MM.1S (cell line): Measurements from ENCODE around the gene SLC8A1.

Experiments
- DNase-seq: peaks from one replicate; pipeline ENCODE4 v3.0.0-alpha.2; 2015
- H2AFZ ChIP-seq: fragments of 300-600 bp; sonication (generic); 2 replicates; pipeline ENCODE4 v1.6.0; 2016; ENCODE audit warnings: antibody characterized with exemption, low read length
- H3F3A ChIP-seq: fragments of 300-600 bp; sonication (generic); 2 replicates; pipeline ENCODE4 v1.6.1; 2016; ENCODE audit warnings: mild to moderate bottlenecking, antibody characterized with exemption, low read length, moderate library complexity, mixed read lengths; ENCODE audit not compliant: insufficient read depth
- H3K27ac ChIP-seq: fragments of 300-600 bp; sonication (generic); 2 replicates; pipeline ENCODE4 v1.5.1; 2016; ENCODE audit warnings: mild to moderate bottlenecking, low read length
- H3K27me3 ChIP-seq: fragments of 300-600 bp; sonication (generic); replicated peaks from 2 replicates; pipeline ENCODE4 v1.6.0; 2016; ENCODE audit warnings: low read length; ENCODE audit not compliant: insufficient read depth
- H3K36me3 ChIP-seq: fragments of 300-600 bp; sonication (generic); replicated peaks from 2 replicates; pipeline ENCODE4 v1.6.1; 2016; ENCODE audit warnings: mild to moderate bottlenecking, low read length, mixed read lengths; ENCODE audit not compliant: insufficient read depth
- H3K4me1 ChIP-seq: fragments of 300-600 bp; sonication (generic); 2 replicates; pipeline ENCODE4 v1.6.1; 2016; ENCODE audit warnings: low read length, mixed read lengths
- H3K4me2 ChIP-seq: fragments of 300-600 bp; sonication (generic); 2 replicates; pipeline ENCODE4 v1.6.0; 2016; ENCODE audit warnings: low read depth, low read length
- H3K4me3 ChIP-seq: fragments of 300-600 bp; sonication (generic); 2 replicates; pipeline ENCODE4 v1.5.1; 2016; ENCODE audit warnings: low read length, mixed read lengths
- H3K79me2 ChIP-seq: fragments of 300-600 bp; sonication (generic); 2 replicates; pipeline ENCODE4 v1.6.1; 2016; ENCODE audit warnings: mixed run types, low read length, mixed read lengths
- H3K9ac ChIP-seq: fragments of 300-600 bp; sonication (generic); 2 replicates; pipeline ENCODE4 v1.6.1; 2016; ENCODE audit warnings: low read length, mixed read lengths
- H3K9me2 ChIP-seq: fragments of 300-600 bp; sonication (generic); replicated peaks from 2 replicates; pipeline ENCODE4 v1.6.1; 2016; ENCODE audit warnings: mild to moderate bottlenecking, low read length, mixed read lengths; ENCODE audit not compliant: insufficient read depth
- H3K9me3 ChIP-seq: fragments of 300-600 bp; sonication (generic); replicated peaks from 2 replicates; pipeline ENCODE4 v1.6.1; 2016; ENCODE audit warnings: mild to moderate bottlenecking, low read length, mixed read lengths; ENCODE audit not compliant: insufficient read depth
- H4K20me1 ChIP-seq: fragments of 300-600 bp; sonication (generic); 2 replicates; pipeline ENCODE4 v1.6.1; 2016; ENCODE audit warnings: mild to moderate bottlenecking, low read length, moderate library complexity, mixed read lengths; ENCODE audit not compliant: insufficient read depth
- CTCF ChIP-seq: fragments of 300-600 bp; sonication (generic); IDR thresholded peaks from 2 replicates; pipeline ENCODE4 v1.5.1; 2016; ENCODE audit warnings: antibody characterized with exemption, low read length, mixed read lengths
- EZH2 ChIP-seq: fragments of 300-600 bp; sonication (generic); optimal IDR thresholded peaks from 2 replicates; pipeline ENCODE3; 2017; ENCODE audit warnings: low read depth, mild to moderate bottlenecking, antibody characterized with exemption, low read length, mixed read lengths
- EZH2phosphoT487 ChIP-seq: fragments of 300-600 bp; sonication (generic); IDR thresholded peaks from 2 replicates; pipeline ENCODE4 v1.6.1; 2018; ENCODE audit warnings: antibody characterized with exemption, low read length

The SLC8A1 gene

DNA sequence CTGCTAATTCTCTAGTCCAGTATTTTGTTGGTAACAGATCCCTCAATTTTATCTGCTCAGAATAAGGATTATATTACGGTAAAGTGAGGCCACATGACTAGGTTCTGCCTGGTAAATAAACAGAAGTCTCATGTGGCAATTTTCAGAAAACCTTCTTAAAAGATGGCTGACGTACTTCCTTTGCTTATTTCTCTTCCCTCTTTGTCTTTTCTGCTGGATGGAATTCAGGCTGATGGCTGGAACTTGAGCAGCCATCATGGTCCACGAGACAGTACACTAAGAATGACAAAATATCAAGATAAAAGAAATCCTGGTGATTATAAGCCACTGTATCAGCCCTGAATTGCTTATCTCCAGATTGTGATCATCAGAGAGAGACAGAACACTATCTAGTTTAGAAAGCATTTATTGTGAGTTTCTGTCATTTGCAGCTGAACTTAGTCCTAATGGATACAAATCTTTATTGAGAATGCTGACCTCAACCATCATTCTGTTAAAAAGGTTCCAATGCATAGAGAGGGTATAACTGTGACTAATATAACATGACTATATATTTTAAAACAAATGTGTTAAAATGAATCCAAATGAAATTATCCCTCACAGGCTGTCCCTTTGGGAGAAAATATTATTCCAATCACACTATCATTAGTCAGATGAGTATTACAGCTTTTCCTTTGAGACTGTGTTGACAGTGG is 31.8 kb upstream of the SLC8A1 start:
- Histone ChIP-seq H3F3A (no peaks in the 10 kb centered on the region), H3K9ac (no peak overlapping the region), H3K27ac (no peak overlapping the region)

DNA sequence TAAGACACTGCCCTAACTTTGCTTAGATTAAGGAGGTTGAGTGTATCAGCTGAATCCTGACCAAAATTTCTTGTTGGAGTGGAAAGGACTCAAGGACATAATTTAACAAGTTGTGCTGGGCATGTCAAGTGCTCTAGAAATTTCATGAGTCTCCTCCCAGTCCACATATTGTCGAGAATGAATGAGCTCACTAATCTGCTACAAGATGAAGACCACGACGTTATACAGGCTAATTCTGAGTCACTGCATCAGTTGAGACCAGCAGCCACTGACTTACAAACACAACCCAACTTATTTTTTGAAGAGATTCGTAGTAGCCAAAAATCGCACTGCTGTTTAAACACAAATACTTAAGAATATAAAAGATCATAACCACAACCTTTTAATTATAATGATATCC is 28.7 kb upstream of the SLC8A1 start:
- 0 out of 2 replicates have a peak, but pooled peaks cover 4% of the 10 kb centered on the region for H3K4me1 ChIP-seq
- H3F3A ChIP-seq: no peaks in the 10 kb centered on the region
- no peaks in the 10 kb centered on the region for H3K79me2 ChIP-seq
- no peaks in the 10 kb centered on the region for H3K36me3 ChIP-seq
- H3K9ac ChIP-seq: no peak overlapping the region
- TF ChIP-seq EZH2phosphoT487: no peak
- no peak for TF ChIP-seq CTCF
- TF ChIP-seq EZH2: no peak
- no peaks in the 10 kb centered on the region for H3K9me2 ChIP-seq
- H3K4me2 ChIP-seq: no peak overlapping the region
- H3K27ac ChIP-seq: no peak overlapping the region
- H4K20me1 ChIP-seq: no peaks in the 10 kb centered on the region
- H3K27me3 ChIP-seq: no peaks in the 10 kb centered on the region
- no peaks in the 10 kb centered on the region for H3K9me3 ChIP-seq
- no peak overlapping the region for H2AFZ ChIP-seq
- H3K4me3 ChIP-seq: no peak overlapping the region
- DNase-seq: no peak

More for the DNA sequence above, 31.8 kb upstream of the SLC8A1 start:
- Histone ChIP-seq H4K20me1 (no peaks in the 10 kb centered on the region), H3K9me3 (no peaks in the 10 kb centered on the region), H3K4me2 (no peak overlapping the region), H2AFZ (no peak overlapping the region), H3K4me1 (peaks cover 6% of the 10 kb centered on the region; the same call in 1 of the 2 replicates), H3K27me3 (no peaks in the 10 kb centered on the region), H3K36me3 (no peaks in the 10 kb centered on the region), H3K9me2 (no peaks in the 10 kb centered on the region), H3K4me3 (no peak overlapping the region), H3K79me2 (no peaks in the 10 kb centered on the region)
- DNase-seq: no peak
- TF ChIP-seq CTCF (no peak), EZH2 (no peak), EZH2phosphoT487 (no peak)

- TF ChIP-seq CTCF: no peak
- no peak for TF ChIP-seq EZH2
- TF ChIP-seq EZH2phosphoT487: no peak
- Histone ChIP-seq H2AFZ (no peak overlapping the region), H3K4me1 (0 out of 2 replicates have a peak, but pooled peaks cover 4% of the 10 kb centered on the region), H3K27ac (no peak overlapping the region), H3K9ac (no peak overlapping the region), H4K20me1 (no peaks in the 10 kb centered on the region), H3K9me3 (no peaks in the 10 kb centered on the region), H3K36me3 (no peaks in the 10 kb centered on the region), H3K27me3 (no peaks in the 10 kb centered on the region), H3K79me2 (no peaks in the 10 kb centered on the region), H3K4me2 (no peak overlapping the region), H3K9me2 (no peaks in the 10 kb centered on the region), H3K4me3 (no peak overlapping the region), H3F3A (no peaks in the 10 kb centered on the region)
- no peak for DNase-seq
Observed at GRCh38 chr2:40480073-40480472, 28.2 kb upstream of the SLC8A1 start.
